ENCODE measurements around the gene TBRG4.

Gene TBRG4

GRCh38 chr7:45088146-45088701 is 23.3 kb downstream of the TBRG4 start:
- DNase-seq: no peak

DNA sequence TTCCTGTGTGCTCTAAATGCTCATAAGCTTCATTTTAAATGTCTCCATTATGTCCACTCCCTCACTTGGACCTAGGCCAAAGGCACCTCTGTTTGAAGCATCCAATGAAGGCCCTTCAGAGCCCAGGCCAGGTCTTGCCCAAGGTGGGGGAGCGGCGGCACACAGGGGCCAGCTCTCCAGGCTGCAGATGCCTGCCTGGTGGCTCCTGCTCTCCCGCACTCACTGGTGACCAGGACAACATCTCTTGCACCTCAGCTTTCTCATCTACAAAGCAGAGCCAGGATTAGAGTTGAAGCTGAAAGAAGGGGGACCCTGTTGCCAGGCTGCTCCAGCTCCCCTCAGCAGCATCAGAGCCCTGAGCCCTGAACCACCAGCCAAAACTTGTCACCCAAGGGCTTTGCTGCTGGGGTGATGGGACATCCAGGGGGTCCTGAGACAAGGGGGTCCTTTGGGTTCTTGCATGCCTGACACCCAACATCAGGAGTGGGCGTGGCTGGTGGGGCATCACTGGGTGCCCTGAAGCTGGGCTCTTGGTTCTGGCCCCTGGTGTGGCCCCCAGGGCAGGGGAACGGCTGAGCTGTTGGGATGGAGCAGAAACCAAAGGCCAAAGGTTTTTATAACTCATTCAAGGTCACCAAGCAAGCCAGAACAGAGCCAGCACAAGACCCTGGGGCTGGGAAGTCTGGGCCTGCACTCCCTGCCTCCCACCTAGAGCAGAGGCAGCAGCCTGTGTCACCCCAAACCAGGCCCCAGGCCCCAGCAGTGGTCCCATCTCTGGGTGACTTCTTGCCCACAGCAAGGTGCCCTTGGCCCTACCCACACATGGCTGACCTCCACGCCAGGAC is 24.0 kb downstream of the TBRG4 start:
- DNase-seq: no peak

DNA sequence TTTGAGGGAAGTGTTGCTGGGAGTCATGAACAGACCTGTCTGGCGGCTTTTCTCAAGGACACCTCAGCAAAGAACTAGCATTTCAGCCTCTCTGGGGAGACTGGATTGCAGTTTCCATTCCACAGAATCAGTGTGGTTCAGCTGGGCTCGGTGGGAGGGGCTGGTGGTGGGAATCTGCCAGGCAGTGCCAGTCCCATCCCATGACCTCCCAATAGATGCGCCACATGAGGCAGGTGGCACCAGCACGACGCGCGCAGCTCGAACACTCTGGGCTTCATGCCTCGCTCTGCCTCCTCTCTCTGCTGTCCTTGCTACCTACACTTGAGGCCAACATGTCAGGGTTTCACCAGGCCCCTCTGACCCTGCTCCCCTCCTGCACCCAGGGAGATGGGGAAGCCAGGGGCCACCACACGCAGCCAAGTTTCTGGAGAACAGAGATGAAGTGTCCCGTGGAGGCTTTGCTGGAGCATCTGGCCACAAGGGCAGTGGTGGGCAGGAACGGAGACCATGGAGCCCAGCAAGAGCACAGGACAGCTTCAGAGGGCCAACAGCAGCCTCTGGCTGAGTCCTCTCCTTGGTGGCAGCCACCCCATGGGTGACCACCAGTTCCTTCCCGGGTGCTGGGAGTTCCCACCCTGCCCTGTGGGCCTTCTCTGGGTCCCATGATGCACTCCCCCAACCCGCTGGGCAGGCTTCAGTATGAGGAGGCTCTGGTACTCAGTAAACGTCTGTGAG is 25.0 kb downstream of the TBRG4 start:
- DNase-seq: no peak

- no peak for DNase-seq
These were observed 25.8 kb downstream of the TBRG4 start for GRCh38 chr7:45085619-45086200.

- DNase-seq: no peak
These were observed 26.4 kb downstream of the TBRG4 start for GRCh38 chr7:45084901-45085618.

DNA sequence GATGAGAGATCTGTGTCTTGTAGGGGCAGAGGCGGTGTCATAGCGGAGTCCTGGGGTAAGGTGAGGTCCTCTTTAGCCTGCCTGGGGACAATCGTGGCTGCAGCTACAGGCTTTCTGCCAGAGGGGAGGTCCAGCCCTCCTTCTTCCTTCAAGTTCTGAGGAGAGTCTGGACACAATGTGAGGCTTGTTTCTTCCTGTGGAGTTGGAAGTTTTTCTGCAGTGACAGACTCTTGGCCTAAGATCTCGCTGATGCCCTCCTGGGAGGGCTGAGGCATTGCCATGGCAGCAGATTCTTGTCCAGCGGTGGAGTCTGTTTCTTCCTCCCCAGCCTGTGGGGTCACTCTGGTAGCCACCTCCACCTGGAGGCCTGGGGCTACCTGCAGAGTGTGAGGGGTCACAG is 27.2 kb downstream of the TBRG4 start:
- no peak for DNase-seq

DNA sequence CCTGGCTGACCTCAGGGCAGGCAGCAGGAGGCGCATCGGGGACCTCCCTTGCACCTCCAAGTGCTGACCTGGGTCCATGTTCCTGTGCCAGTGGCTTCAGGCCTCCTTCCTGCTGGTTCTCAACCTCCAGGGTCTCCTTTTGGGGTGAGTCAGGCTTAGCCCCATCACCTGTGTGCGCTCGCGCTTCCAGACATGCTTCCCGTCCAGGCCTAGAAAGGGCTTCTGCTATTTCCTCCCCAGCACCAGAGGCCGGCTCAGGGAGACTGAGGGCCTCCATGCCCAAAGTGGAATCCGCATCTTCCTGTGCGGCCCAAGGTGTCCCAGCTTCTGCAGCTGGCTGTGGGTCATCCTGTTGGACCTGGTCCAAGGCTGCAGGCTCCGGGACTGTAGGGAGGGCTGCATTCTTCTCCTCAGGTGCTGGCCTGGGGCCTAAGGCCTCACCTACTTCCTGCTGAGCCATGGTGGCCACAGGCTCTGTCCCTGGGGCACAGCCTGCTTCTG is 28.6 kb downstream of the TBRG4 start:
- no peak for DNase-seq

DNA sequence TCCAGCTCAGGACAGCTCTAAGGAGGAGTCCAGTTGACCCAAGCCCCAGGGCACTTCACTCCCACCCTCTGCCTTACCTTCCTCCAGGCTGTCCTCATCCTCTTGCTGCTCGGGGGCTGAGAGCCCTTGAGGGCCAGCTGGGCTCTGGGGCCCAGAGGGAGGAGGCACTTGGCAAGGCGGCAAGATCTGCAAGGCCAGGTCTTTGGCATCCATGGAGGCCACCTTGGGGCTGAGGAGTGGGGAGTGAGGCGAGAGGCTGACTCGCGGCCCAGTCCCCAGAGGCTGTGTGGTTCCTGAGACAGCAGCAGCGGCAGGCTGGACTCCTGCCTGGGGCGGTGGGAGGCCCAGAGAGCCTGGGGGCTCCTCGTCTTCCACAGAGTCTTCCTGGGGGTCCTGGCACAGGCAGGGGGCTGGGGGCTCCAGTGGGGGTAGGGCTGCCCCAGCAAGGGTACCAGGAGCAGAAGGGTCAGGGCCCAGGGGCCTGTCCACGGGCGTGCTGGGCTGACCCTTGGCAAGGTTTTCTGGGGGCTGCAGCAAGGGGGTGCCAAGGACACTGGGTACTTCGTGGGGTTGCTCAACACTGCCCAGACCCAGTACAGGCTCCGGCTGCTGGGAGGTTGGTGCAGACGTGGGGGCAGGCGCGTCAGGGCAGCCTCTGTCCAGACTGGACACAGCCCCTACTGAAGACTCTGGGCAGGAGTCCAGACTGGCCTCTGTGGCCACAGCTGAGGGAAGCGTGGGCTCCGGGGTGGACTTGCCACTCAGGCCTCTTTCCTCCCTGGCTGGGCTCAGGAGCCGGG is 29.3 kb downstream of the TBRG4 start:
- DNase-seq: no peak

- no peak for DNase-seq
These were observed 29.9 kb downstream of the TBRG4 start for GRCh38 chr7:45081670-45081974.

- no peak for DNase-seq
These were observed 30.4 kb downstream of the TBRG4 start for GRCh38 chr7:45080958-45081669.

- no peak for DNase-seq
These were observed 31.1 kb downstream of the TBRG4 start for GRCh38 chr7:45080265-45080957.

DNA sequence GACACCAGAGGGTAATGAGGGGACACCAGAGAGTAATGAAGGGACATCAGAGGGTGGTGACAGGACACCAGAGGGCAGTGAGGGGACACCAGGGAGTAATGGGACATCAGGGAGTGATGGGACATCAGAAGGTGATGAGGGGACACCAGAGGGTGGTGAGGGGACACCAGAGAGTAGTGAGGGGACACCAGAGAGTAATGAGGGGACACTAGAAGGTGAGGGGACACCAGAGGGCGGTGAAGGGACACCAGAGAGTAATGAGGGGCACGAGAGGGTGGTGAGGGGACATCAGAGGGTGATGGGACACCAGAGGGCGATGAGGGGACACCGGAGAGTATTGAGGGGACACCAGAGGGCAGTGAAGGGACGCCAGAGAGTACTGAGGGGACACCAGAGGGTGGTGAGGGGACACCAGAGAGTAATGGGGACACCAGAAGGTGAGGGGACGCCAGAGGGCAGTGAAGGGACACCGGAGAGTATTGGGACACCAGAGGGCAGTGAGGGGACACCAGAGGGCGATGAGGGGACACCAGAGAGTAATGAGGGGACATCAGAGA is 33.3 kb downstream of the TBRG4 start:
- no peak for DNase-seq

- no peak for DNase-seq
These were observed 33.9 kb downstream of the TBRG4 start for GRCh38 chr7:45077579-45077978.

GRCh38 chr7:45076946-45077345 is 34.6 kb downstream of the TBRG4 start:
- DNase-seq: no peak

DNA sequence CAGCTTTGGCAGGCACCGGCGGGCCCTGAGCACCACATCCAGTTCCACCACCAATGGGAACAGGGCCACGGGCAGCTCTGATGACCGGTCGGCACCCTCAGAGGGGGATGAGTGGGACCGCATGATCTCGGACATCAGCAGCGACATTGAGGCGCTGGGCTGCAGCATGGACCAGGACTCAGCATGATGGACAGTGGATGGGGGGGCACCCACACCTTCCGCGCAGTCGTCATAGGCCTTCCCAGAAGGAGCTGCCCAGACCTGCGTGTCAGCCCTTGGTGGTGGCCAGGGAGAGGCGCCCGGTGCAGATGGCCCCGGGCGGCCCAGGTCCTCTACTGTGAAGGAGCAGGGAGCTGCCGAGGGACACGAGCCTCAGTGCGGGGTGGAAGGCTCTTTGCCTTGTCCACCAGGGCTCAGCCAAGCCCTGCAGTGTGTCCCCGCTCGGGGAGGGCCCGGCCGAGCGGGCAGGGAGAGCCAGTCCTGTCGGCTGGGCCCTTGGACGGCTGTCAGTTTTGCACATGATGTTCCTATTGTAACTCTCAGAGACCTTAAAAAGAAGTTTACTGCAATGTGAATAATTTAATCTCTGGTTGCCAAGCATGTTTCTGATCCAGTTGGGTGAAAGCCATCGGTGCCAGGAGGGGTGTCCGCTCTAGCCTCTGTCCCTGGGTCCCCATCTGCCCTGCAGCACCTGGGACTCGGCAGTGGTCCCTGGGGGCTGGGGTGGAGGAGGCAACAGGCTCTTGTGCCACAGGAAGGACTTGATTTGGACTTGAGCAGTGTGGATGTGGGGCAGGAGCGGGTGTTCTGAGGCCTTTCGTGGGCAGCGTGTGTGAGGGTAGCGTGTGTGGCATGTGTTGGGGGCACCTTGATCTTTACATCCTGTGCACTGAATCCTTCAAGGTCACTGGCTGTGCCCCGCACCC is 35.4 kb downstream of the TBRG4 start:
- DNase-seq: no peak

GRCh38 chr7:45075355-45075644 is 36.2 kb downstream of the TBRG4 start:
- no peak for DNase-seq

DNA sequence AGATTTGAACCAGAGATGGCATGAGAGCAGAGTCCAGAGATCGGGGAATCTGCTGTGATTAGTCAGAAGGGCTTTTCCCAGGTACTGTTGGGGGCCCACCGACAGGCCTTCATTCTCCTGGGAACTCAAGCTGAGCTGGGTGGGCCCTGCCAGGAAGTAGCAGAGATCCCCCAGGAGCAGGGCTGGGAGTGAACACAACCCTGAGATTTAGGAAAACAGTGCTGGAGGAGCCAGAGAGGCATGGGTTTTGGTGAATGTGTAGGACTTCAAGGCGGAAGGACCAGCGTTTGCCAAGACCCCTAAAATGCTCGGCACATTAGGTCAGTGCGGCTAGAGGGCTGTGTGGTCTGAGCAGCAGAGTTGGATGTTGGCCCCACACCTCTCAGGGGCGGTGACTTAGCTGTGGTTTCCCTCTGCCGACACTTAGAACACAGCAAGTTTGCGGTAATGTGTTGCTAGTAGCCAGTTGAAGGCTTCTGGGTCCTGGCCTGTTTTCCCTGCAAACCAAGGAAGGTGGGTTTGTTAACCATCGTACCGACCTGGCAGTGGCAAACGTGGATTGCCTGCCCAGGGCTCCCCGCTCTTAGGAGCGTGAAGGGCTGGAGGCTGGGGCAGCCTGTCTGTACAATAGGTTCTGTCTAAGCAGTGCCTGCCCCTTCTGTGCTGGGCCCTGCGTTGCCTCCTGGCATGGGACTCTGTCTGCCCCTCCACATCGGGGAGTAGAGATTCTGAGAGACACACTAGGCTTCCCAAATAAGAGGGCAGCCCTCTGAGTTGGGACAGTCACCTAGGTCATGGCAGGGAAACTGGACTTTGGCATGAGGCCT is 36.8 kb downstream of the TBRG4 start:
- DNase-seq: no peak

GRCh38 chr7:45073786-45074527 is 37.5 kb downstream of the TBRG4 start:
- no peak for DNase-seq
